ENCODE results near the gene ZMIZ1.

The ZMIZ1 gene

DNA sequence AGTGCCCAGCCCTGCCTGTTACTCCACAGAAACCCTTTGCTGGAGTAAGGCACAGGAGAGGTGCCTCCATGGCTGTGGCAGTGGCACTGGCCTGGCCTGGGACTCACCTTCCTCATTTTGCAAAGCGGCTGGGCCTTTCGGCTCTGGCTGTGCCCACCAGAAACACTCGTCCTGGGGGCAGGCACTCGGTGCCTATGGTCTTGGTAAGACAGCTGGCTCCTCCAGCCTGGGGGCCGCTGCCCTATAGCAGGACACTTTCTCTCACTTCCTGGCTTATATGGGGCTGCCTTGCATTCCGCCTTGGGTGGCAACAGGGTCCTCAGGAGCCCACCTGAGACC lies 13.2 kb downstream of the ZMIZ1 start:
- DNase-seq (ENCODE audit: low read depth): no peak

DNA sequence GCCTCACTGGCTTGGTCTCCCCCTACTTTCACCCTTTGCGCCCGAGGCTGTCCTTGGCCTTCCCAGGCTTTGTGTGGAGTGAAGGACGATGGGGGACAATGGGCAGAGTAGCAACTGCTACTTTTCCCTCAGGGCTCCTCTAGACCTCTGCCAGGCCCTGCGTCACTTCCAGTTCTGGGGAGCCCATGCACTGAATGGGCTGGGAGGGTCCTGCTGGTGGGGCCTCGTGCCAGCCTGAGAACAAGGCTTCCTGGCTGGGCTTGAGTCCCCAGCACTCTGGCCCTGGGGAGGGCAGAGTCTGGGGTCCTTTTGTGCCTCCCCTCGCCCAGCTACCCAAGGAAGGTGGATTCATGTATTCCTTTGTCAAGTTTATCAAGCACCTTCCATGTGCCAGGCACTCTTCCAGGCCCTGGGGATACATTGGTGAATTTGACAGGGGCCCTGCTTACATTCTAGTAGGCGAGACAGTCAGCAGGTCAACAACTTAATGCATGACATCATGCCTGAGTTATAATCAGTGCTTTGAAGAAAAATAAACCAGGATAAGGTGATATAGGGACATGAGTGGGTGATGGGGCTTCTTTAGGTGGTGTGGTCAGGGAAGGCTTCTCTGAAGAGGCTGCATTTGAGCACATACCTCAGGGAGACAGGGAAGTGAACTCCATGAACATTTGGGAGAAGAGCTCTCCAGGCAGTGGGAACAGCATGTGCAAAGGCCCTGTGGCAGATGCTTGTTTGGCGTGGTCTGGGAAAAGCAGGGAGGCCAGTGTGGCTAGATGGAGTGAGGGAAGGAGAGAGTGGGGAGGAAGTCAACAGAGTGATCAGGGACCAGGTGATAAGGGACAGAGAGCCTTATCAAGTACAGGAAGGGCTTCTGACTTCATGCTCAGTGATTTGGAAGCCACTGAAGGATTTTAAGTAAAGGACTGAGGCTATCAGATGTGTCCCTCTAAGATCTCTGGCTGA lies 14.1 kb downstream of the ZMIZ1 start:
- no peak for DNase-seq (ENCODE audit: low read depth)

DNA sequence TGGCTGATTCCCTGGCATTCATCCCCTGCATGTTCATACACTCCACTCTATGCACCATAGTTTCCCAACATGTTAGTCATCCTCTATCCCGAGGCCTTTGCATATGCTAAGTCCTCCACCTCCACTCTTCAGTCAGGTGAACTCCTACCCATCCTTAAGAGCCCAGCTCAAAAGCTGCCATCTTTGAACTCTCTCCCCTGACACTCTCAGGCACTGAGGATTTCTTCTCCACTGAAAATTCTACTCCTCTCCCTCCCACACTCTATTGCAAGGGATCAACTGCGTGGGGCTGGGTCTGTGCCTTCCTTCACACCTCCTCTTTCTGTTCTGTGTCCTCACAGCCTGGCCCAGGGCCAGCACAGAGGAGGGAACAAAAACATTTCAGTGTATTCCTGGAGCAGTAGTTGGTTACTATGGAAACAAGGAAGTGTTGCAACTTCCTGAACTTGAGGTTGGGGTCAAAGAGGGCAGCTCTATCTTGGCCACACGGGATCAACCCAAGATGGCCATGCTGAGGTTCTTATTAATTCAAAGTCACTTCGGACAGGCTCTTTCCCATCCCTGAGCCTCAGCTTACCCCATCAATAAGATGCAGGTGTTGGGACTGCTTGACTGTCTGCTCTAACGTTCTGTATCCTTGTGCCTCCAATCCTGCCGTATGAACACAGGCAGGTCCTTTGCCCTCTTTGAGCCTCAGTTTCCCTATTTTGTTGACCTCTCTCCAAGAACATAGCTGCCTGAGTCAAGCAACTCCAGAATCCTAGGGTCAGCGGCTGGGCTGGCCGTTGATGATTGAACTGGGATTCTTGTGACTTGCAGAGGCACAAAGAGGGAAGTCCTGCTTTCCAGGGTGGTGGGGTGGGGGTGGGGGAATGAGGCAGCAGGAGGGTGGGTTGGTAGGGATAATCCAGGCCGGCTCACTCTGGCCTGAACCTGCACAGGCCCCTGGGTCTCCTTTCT lies 15.5 kb downstream of the ZMIZ1 start:
- DNase-seq (ENCODE audit: low read depth): no peak

DNA sequence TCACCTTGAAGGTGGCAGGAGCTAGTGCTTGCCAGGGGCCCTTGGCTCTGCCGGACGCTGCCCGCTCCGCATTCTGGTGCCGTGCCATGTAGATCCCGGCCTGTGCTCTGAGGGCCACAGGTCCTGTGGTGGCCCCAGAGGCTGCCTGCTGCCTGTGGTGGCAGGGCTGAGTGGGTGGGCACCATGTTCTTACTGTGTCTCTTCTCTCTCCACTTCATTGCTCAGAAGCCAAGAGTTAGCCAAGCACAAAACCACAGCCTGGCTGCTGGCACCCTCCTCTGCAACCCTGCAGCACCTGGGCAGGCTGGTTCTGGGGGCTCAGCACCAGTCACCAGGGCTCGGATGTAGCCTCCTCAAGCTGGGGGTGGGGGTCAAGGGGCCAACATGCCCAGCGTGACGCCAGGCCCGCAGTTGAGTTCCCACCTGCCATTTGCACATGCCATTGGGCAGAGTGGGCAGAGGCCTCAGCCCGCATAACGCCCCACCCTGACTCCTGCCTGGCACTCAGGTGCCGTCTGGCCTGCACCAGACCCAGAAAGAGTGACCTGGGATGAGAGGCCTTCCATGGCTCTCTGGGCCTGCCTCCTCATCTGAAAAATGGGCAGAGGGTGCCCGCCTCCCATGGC lies 16.3 kb downstream of the ZMIZ1 start:
- DNase-seq (ENCODE audit: low read depth): no peak

DNA sequence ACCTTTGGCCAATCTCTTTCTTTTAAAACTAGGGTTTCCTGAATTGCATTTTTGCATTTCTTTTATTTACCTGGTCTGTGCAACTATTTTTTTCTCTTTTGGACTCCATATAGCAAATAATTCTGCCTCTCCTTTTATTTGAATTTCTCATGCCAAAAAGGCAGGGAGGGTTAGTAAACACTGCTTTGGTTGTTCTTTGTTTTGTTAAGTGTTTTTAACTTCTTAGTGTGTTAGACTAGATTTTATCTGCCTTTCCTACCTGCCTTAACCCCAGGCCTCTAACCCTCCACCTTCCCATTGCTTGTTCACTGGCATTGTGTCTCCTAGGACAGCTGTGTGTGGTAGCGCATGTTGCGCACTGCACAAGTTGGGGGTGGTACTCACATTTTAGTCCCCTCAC lies 18.1 kb downstream of the ZMIZ1 start:
- DNase-seq (ENCODE audit: low read depth): no peak

DNA sequence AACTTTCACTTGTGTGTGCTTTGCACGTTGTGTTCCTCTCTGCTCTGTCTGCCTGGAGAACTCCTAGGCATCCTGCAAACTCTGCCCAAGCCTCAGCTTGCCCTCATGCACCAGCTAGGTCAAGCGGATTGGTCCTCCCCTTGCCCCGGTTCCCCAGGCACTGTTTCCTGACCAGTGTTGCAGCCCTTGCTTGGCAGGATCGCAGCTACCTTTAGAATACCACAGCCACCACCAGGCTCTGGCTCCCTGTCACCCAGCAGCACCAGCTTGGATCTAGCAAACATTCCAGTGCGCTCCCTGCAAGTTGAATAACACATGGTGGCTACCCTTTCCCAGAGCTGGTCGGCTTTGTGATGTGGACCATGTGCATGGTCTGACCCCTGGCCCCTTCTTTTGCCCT lies 19.0 kb downstream of the ZMIZ1 start:
- DNase-seq (ENCODE audit: low read depth): no peak

DNA sequence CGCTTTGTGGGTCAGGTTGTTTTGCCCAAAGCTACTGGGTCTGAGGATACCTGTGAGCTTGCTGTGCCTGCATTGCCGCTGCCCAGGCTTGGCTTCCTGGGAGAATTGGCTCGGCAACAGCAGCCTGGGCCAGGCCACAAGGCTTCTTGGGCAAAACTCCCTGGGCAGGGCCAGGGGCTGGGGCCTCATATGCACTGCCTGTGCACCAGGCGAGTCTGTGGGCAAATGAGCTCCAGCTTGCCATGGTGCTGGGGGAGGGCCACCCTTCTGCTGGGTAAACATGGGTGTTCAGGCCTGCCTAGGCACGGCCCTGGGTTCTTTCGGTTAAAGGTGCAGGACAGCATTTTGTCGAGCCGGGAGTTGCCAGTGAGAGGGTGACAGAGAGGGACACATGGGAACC lies 19.4 kb downstream of the ZMIZ1 start:
- no peak for DNase-seq (ENCODE audit: low read depth)

DNA sequence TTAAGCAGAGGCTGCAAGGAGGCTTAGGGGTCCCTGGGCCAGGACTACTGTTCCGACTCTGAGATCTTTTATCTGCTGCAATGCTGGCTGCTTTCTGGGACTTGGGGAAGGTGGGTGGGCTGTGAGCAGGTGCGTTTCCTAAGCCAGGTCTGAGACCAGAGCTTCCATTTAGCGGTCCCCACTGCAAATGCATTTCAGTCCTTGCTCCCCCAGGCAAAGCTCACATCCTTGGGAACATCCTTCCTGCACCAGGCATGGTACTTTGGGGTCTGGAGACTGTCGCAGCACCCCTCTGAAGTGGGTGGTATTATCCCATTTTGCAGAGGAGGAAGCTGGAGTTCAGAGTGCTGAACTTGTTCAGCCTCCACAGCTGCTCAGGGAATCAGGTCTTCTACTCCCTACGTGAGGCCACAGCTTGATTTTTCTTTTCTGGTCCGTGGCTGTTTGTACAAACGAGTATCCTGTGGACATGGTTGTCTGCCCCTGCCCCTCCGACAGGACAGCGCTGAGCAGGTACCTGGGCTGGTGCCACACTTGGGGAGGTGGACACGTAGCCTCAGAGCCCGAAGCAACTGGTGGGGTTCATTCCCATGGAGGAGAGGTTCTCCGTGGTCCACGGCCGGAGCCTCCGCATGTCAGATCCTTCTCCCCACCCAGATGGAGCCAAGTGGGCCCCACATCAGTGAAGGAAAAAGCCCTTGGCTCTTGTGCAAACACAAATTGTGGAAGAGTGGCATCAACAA lies 20.0 kb downstream of the ZMIZ1 start:
- DNase-seq (ENCODE audit: low read depth): no peak

DNA sequence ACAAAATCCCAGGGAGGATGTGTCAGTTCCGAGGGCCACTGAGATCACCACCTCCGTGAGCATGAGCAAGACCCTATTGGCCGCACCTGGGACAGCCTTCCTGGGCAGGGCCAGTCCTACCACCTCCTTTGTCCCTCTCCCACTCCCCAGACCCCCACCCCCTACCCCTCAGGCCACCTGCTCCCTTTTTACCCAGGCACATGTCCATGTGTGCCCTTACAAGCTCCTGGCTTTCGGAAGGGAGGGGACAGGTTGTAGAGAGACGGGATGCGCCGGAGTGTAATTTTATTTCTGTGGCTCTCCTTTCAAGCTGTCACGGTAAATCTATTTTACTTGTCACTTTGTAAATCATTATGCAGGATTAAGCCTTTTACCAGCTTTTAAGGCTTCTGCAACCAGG lies 20.9 kb downstream of the ZMIZ1 start:
- no peak for DNase-seq (ENCODE audit: low read depth)

DNA sequence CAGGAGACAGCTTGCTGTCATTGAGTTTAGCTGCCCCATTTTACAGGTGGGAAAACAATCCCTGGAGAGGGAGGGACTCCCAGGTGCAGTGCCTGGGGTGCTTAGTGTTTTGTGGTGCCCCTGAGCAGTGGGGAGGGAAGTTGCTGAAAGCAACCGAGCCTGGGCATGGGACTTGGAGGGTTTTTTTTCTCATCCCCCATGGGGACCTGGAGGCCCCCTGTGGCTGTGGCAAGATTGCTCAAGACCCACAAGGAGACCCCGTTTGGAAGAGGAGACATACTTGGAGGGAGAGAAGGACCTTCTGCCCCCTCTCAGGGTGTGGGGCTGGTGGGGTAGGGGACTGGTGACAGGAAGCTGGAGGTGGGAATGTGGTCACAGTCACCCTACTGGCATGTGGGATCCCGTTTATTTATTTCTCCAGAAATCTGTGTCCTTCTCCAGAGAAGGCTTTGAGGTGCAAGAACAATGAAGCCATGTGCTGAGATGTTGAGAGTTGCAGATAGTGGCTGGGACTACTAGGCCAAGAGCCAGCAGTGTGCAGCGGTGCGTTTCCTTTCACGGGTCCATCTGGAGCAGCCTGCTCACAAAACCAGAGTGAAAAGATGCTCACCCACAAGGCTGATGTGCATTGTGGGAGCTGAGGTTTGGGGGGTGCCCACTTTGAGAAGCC lies 21.5 kb downstream of the ZMIZ1 start:
- DNase-seq (ENCODE audit: low read depth): no peak

DNA sequence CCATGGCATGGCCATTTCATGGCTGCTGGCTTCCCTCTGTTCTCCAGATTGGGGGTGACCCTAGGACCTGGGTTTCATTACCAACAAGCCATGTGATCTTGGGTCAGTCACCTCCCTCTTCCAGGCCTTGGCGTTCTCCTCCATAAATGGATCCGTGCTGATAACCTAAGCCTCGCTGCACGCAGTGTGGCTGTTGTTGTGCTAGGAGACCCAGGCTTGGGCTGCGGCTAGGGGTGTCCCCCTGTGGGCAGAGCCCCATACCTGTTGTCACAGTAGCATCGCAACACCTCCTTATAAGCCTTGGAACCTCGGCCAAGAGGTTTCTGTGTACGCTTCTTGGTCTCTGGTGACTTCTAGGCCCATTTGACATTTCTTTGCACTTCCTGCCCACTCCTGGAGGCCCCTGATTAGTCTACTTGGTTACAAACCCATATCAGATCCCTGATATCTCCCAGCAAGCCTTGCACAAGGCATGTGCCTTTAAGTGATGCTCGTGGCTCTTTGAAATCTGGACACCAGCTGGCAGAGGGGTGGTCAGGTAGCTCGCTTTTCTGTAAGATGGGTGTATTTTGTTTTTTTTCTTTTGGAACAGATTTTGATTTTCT lies 23.6 kb downstream of the ZMIZ1 start:
- no peak for DNase-seq (ENCODE audit: low read depth)

DNA sequence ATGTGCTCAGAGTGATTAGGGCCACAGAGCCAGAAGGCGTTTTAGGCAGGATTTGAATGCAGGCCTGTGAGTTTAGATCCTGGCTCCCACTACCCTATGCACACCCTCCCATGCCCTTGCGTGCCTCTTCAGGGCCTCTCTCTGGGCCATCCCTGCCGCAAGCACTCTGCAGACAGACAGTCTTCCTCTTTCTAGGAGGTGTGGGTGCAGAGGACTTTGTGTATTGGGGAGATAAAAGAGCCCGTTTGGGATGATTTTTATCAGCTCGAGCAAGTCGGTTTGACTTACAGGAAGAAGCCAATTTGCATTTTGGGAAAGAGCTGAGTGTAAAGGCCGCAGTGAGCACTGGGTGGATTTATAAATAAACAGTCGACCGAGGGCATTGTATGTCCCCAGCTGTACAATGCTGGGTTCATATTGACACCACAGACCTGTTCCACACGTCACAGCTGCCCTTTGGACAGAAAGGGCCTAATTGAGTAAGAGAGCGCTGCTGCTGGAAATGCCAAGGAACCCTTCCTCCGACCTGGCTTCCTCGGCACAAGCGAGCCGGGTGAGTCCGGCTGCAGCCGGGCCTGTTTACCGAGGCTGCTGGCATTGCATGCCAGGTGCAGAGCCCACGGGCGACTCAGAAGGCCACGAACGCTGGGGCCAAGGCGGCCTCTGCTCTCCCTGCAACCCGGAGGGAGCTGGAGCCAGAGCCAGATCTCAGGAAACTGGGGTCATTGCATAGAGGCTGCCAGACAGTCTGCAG lies 25.1 kb downstream of the ZMIZ1 start:
- no peak for DNase-seq (ENCODE audit: low read depth)

DNA sequence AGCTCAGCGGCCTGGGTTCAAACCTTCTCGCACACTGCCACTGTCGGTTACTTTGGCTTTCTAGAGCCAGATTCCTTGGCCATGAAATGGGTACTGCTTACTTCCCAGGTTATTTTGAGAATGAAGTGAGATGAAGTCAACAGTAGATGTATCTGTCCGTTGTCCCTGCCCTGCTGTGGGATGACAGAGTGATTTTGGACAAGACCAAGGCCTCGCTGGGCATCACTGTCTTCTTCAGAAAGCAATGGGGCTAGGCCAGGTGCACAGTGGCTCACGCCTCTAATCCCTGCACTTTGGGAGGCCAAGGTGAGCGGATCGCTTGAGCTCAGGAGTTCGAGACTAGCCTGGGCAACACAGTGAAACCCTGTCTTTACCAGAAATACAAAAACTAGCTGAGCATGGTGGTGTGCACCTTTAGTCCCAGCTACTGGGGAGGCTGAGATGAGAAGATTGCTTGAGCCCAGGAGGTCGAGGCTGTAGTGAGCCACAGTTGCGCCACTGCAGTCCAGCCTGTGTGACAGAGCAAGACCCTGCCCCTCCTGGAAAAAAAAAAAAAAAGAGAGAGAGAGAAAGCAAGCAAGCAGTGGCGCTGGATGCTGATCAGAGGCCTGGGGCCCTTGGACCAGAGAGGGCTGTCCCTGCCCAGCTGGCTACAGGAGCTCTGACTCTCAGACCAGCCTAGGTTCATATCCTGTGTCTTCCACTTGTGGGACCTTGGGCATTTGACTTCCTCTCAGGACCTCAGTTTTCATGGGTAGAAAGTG lies 25.8 kb downstream of the ZMIZ1 start:
- DNase-seq (ENCODE audit: low read depth): no peak

DNA sequence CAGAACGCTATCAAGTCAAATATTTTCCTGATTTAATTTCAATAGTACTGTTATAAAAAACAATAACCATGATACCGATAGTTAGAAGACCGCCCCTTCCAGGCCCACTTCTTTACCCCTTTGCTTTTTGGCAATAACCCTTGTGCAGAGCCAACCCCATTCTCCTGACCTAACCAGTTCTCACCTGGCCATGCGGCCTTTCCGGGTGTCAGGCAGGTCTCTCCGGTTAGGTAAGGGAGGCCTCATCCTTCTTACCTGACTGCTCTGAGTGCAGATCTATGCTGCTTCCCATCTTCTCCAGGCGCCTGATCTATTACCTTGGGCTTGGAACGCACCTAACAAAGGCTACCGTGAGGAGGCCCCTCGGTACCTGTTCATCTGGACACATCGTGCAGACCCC lies 26.6 kb downstream of the ZMIZ1 start:
- no peak for DNase-seq (ENCODE audit: low read depth)

DNA sequence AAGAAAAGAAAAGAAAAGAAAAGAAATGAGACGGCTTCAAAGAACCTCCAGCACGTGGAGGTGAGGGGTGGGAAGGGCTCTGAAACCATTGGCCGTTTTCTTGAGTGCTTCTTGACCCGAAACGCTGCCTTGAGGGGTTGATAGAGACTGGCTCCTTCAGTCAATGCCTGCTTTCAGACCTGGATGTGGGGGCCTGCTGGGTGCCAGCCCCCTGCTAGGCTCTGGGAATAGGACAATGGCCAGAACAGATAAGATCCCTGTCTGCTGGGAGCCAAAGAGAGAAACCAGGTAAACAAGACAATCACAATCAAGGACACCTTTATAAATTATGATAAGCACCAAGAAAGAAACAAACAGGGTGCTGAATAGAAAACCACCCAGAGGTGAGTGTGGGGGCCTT lies 27.7 kb downstream of the ZMIZ1 start:
- no peak for DNase-seq (ENCODE audit: low read depth)

DNA sequence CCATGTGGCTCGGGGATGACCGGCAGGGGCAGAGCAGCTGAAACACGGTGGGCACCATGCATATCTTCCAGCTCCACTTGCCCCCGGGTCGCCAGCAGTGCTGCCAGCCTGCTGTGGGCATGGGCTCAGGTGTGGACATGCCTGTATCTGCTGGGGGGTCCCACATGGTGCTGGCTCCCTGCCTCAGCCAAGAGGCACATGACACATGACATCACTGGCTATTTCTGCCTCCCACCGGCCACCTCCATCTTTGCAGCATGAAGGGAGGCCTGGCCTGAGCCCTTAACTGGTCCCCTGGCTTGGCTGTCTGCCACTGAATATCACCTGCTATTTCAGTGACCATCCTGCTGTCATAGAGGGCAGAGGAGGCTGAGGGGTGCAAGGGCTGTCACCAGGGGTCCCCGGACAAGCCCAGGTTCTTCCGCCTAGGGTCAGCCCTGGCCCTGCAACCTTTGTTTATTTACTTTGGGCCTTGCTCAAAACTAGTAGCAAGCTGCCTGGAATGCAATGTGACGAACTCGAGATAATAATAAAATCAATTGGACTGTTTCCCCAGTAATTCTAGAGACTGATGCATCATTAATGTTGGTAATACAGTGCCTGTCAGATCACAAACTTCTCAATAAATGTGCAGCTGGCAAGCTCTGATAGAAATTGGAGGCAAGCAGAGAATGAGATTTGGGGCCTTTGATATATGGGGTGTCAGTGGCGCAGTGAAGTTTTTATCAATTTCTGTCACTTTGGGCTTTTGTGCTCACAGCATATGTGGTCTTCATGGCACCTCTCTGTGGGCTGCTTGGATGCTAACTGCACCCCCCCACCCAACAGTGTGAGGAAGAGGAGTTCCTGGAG lies 28.5 kb downstream of the ZMIZ1 start:
- DNase-seq (ENCODE audit: low read depth): no peak

DNA sequence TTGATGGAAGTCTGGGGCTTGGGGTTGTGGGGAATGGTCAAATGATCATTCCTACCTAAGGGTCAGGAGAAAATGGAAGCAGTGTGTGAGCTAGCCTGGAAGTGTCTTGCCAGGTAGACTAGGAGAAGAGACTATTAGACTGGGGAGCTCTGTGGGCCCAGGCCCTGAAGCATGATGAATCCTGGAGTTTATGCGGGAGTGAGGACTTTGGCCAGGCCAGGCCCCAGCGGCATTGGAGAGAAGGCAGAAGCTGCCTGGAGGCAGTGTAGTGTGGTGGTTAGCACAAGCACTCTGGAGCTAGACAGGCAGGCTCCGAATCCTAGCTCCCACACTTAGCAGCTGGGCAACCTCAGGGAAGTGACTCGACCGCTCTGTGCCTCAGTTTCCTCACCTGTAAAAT lies 29.3 kb downstream of the ZMIZ1 start:
- DNase-seq (ENCODE audit: low read depth): no peak

DNA sequence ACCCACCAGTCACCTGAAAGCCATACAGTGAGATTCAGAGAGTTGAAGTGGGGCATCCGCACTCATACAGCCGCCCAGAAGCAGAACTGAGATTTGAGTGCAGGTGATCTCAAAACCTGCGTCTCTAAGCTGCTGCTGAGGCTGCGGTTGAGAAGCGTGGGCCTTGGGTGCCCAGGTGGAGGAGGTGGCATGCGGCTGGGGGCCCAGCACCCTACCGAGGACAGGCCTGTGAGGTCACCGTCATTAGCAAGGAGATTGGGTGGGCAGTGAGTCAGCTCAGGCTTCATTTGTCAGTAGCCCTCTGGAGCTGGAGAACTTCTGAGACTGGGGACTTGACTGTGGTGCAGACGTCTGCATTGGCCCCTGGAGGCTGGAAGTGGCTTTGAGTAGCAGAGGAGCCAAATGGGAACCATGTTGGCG lies 29.8 kb downstream of the ZMIZ1 start:
- DNase-seq (ENCODE audit: low read depth): no peak

Data from HS-27A (cell line).